IMR-90 (cell line): ENCODE data around the gene CTNNBIP1. TPM values are rescaled to one million over a fixed set of nuclear protein-coding genes. Genes with fewer than 3 reads are reported as not detected.

Experiments
- ATAC-seq: fragments of 200-7000 bp; cut with Tn5 transposase; 2 replicates; pipeline ENCODE4 v1.9.1; 2020; ENCODE audit warnings: low read depth, mild to moderate bottlenecking, moderate library complexity
- BruUV-seq: library from RNA; stranded (reverse); fragments of 400-500 nt; replicated peaks from 2 replicates; lab custom pipeline; 2021; lab: Mats Ljungman, UMichigan
- CTCF ChIA-PET: fragments of 300-600 bp; formaldehyde crosslinking; extraction: SDS; loops from one replicate; lab custom pipeline; 2021; ENCODE audit warnings: antibody characterized with exemption; lab: Yijun Ruan, JAX
- POLR2A ChIA-PET: fragments of 300-600 bp; sonication (Branson Sonifier 250); formaldehyde crosslinking; loops from one replicate; lab custom pipeline; 2022; ENCODE audit warnings: antibody characterized with exemption; ENCODE audit not compliant: unreplicated experiment; lab: Charles Lee
- DNase-seq: peaks from one replicate; pipeline ENCODE4 v3.0.0; 2013
- H2AFZ ChIP-seq: replicated peaks from 2 replicates; pipeline ENCODE3; 2013; ENCODE audit warnings: low read length, mild to moderate bottlenecking; ENCODE audit not compliant: poor library complexity
- H2AK5ac ChIP-seq: 2 replicates; pipeline ENCODE4 v1.6.1; 2013; ENCODE audit warnings: low read depth, low read length, inconsistent platforms
- H2AK9ac ChIP-seq: replicated peaks from 2 replicates; pipeline ENCODE3; 2013; ENCODE audit warnings: mild to moderate bottlenecking, low read depth, low read length, moderate library complexity; ENCODE audit not compliant: poor library complexity
- H2BK120ac ChIP-seq: 2 replicates; pipeline ENCODE4 v1.6.1; 2013; ENCODE audit warnings: low read depth, low read length, inconsistent platforms
- H2BK15ac ChIP-seq: 3 replicates; pipeline ENCODE4 v1.6.1; 2013; ENCODE audit warnings: low read depth, low read length, inconsistent platforms
- H2BK20ac ChIP-seq: 2 replicates; pipeline ENCODE4 v1.6.1; 2013; ENCODE audit warnings: low read depth, mild to moderate bottlenecking, inconsistent platforms, low read length, moderate library complexity
- H2BK5ac ChIP-seq: 2 replicates; pipeline ENCODE4 v1.6.1; 2013; ENCODE audit warnings: mild to moderate bottlenecking, low read depth, low read length, inconsistent platforms; ENCODE audit not compliant: poor library complexity, severe bottlenecking
- H3K14ac ChIP-seq: replicated peaks from 2 replicates; pipeline ENCODE4 v1.6.1; 2013; ENCODE audit warnings: low read depth, low read length, inconsistent platforms
- H3K18ac ChIP-seq: 2 replicates; pipeline ENCODE4 v1.6.1; 2013; ENCODE audit warnings: low read depth, low read length, control low read depth
- H3K23ac ChIP-seq: 2 replicates; pipeline ENCODE4 v1.6.1; 2013; ENCODE audit warnings: low read depth, low read length, inconsistent platforms
- H3K27ac ChIP-seq: 2 replicates; pipeline ENCODE4 v1.5.1; 2013; ENCODE audit warnings: mild to moderate bottlenecking, control low read depth, low read length; ENCODE audit not compliant: insufficient read depth
- H3K27me3 ChIP-seq: 2 replicates; pipeline ENCODE4 v1.6.1; 2013; ENCODE audit warnings: low read length; ENCODE audit not compliant: control insufficient read depth, insufficient read depth
- H3K36me3 ChIP-seq: 2 replicates; pipeline ENCODE4 v1.6.1; 2013; ENCODE audit warnings: low read length, mixed read lengths; ENCODE audit not compliant: control insufficient read depth, insufficient read depth
- H3K4ac ChIP-seq: 2 replicates; pipeline ENCODE4 v1.6.1; 2013; ENCODE audit warnings: low read depth, low read length, inconsistent platforms
- H3K4me1 ChIP-seq: 2 replicates; pipeline ENCODE4 v1.6.1; 2013; ENCODE audit warnings: low read length, mixed read lengths; ENCODE audit not compliant: control insufficient read depth, insufficient read depth
- H3K4me2 ChIP-seq: 2 replicates; pipeline ENCODE4 v1.6.1; 2013; ENCODE audit warnings: low read depth, mild to moderate bottlenecking, control low read depth, low read length, moderate library complexity
- H3K4me3 ChIP-seq: 2 replicates; pipeline ENCODE4 v1.5.1; 2013; ENCODE audit warnings: low read depth, mild to moderate bottlenecking, control low read depth, low read length, moderate library complexity; ENCODE audit not compliant: insufficient read depth
- H3K56ac ChIP-seq: 2 replicates; pipeline ENCODE4 v1.6.1; 2013; ENCODE audit warnings: low read length, inconsistent platforms; ENCODE audit not compliant: insufficient read depth; ENCODE audit errors: extremely low read depth
- H3K79me1 ChIP-seq, 2 experiments: 2 replicates each; pipeline ENCODE4 v1.6.1; 2013; ENCODE audit warnings: low read length in 2 of 2, inconsistent platforms in 1 of 2, low read depth in 1 of 2
- H3K9ac ChIP-seq: 2 replicates; pipeline ENCODE4 v1.6.1; 2013; ENCODE audit warnings: low read depth, low read length, control low read depth
- H3K9me1 ChIP-seq: 2 replicates; pipeline ENCODE4 v1.6.1; 2013; ENCODE audit warnings: low read length, inconsistent platforms; ENCODE audit not compliant: insufficient read depth
- H3K9me3 ChIP-seq: 2 replicates; pipeline ENCODE4 v1.6.1; 2013; ENCODE audit warnings: low read length; ENCODE audit not compliant: control insufficient read depth, insufficient read depth
- H4K20me1 ChIP-seq: 2 replicates; pipeline ENCODE4 v1.6.1; 2013; ENCODE audit warnings: low read length, inconsistent platforms; ENCODE audit not compliant: insufficient read depth
- H4K5ac ChIP-seq: 2 replicates; pipeline ENCODE4 v1.6.1; 2013; ENCODE audit warnings: mild to moderate bottlenecking, low read depth, low read length, control low read depth
- H4K8ac ChIP-seq, 2 experiments: 2 replicates each; pipeline ENCODE4 v1.6.1; 2013; ENCODE audit warnings: low read depth in 2 of 2, low read length in 2 of 2, control low read depth in 1 of 2, inconsistent platforms in 1 of 2
- H4K91ac ChIP-seq: 2 replicates; pipeline ENCODE4 v1.6.1; 2013; ENCODE audit warnings: low read depth, low read length, inconsistent platforms; ENCODE audit not compliant: insufficient read depth
- BHLHE40 ChIP-seq: fragments of 150-350 bp; IDR thresholded peaks from 2 replicates; pipeline ENCODE4 v1.6.1; 2016; ENCODE audit warnings: mild to moderate bottlenecking, low read depth, low read length
- CEBPB ChIP-seq: IDR thresholded peaks from 2 replicates; pipeline ENCODE4 v1.6.1; 2012; ENCODE audit warnings: low read depth, low read length, improper control_type of control experiment
- CTCF ChIP-seq: conservative IDR thresholded peaks from 2 replicates; pipeline ENCODE4 v1.5.1; 2012; ENCODE audit warnings: mild to moderate bottlenecking, low read depth, low read length, improper control_type of control experiment
- ELK1 ChIP-seq: fragments of 150-350 bp; IDR thresholded peaks from 2 replicates; pipeline ENCODE4 v1.6.1; 2016; ENCODE audit warnings: low read depth, mild to moderate bottlenecking, low read length, moderate library complexity, borderline replicate concordance
- FOS ChIP-seq: fragments of 150-350 bp; IDR thresholded peaks from 2 replicates; pipeline ENCODE4 v1.6.1; 2016; ENCODE audit warnings: low read depth, low read length
- MAFK ChIP-seq: IDR thresholded peaks from 2 replicates; pipeline ENCODE4 v1.6.1; 2012; ENCODE audit warnings: low read depth, low read length, improper control_type of control experiment
- MAZ ChIP-seq: IDR thresholded peaks from 2 replicates; pipeline ENCODE4 v1.6.1; 2012; ENCODE audit warnings: low read depth, mild to moderate bottlenecking, low read length, improper control_type of control experiment, moderate library complexity, borderline replicate concordance
- MXI1 ChIP-seq: IDR thresholded peaks from 2 replicates; pipeline ENCODE4 v1.6.1; 2012; ENCODE audit warnings: low read depth, mild to moderate bottlenecking, low read length, moderate library complexity, borderline replicate concordance
- NFE2L2 ChIP-seq: fragments of 150-350 bp; IDR thresholded peaks from 2 replicates; pipeline ENCODE4 v1.6.1; 2016; ENCODE audit warnings: low read depth, mild to moderate bottlenecking, low read length
- POLR2A ChIP-seq: IDR thresholded peaks from 2 replicates; pipeline ENCODE4 v1.6.1; 2012; ENCODE audit warnings: mild to moderate bottlenecking, low read depth, low read length
- RAD21 ChIP-seq: IDR thresholded peaks from 2 replicates; pipeline ENCODE4 v1.6.1; 2012; ENCODE audit warnings: low read length, improper control_type of control experiment
- RCOR1 ChIP-seq: IDR thresholded peaks from 2 replicates; pipeline ENCODE4 v1.6.1; 2012; ENCODE audit warnings: mild to moderate bottlenecking, low read length, improper control_type of control experiment; ENCODE audit not compliant: insufficient replicate concordance
- RFX5 ChIP-seq: IDR thresholded peaks from 2 replicates; pipeline ENCODE4 v1.8.0; 2012; ENCODE audit warnings: low read depth, mild to moderate bottlenecking, low read length, moderate library complexity
- SMC3 ChIP-seq: fragments of 150-350 bp; IDR thresholded peaks from 2 replicates; pipeline ENCODE4 v1.6.1; 2016; ENCODE audit warnings: low read depth, mild to moderate bottlenecking, antibody characterized with exemption, low read length, moderate library complexity
- USF2 ChIP-seq: fragments of 150-350 bp; IDR thresholded peaks from 2 replicates; pipeline ENCODE4 v1.6.1; 2017; ENCODE audit warnings: mild to moderate bottlenecking, antibody characterized with exemption, low read length, low read depth
- WGBS, 2 experiments: methylation state at CpG; one replicate each; pipeline versions ENCODE4 v1.1.5 to v1.1.7; 2013; ENCODE audit warnings: missing lambda C conversion rate in 2 of 2; ENCODE audit not compliant: insufficient read length in 1 of 2; ENCODE audit errors: extremely low coverage in 2 of 2; 5-methylcytosine and 5-hydroxymethylcytosine counted together
- dilution Hi-C: fragments of 300-500 bp; cut with HindIII; formaldehyde crosslinking; loops from one replicate; pipeline ENCODE4 v1.14.3; 2018; ENCODE audit warnings: low sequenced_read_pairs; ENCODE audit not compliant: unreplicated experiment
- in situ Hi-C: fragments of 300-500 bp; cut with MboI; formaldehyde crosslinking; loops from 3 replicates; pipeline ENCODE4 v1.14.3; 2019; ENCODE audit warnings: low sequenced_read_pairs, inconsistent platforms, mixed read lengths
- intact Hi-C: fragments of 100-400 bp; cut with micrococcal nuclease; formaldehyde crosslinking; loops from 2 replicates; pipeline ENCODE4 v1.10.0; 2022
- polyA plus RNA-seq, 3 experiments: library from polyadenylated mRNA; depleted of rRNA; stranded (reverse); fragments of >200 nt; gene quantifications; 2 replicates each; pipeline ENCODE4 v1.2.3, GENCODE V29; 2012; ENCODE audit warnings: low replicate concordance in 1 of 3
- total RNA-seq: library from RNA; depleted of rRNA; stranded (reverse); fragments of >200 nt; gene quantifications from 2 replicates; pipeline ENCODE4 v1.2.3, GENCODE V29; 2012

Gene CTNNBIP1
- total and polyA plus RNA-seq, 2 of the 4 experiments (the other 2 are of a cell fraction), result 24.7 to 28.5 TPM

GRCh38 chr1:9865724-9866123, 44.3 kb downstream of the CTNNBIP1 start:
- BruUV-seq, result no TSS peak
- H3K4ac ChIP-seq, result no peak overlapping the region
- CTCF ChIA-PET, result interaction anchor here (0.9 to 1.6 kb wide), 4 partner anchors 9 to 250 kb away, joined by 3 to 5 read pairs (median 4); no protein-coding TSS in a partner anchor
- no peak overlapping the region; the same call in 1 of the 2 replicates for H2AK5ac ChIP-seq
- H2AFZ ChIP-seq, result peak overlapping the region; percentile 21
- H2BK5ac ChIP-seq, result no peak overlapping the region
- no peak overlapping the region for H4K91ac ChIP-seq
- no peaks in the 10 kb centered on the region; a peak in 1 of 4 replicates for H3K79me1 ChIP-seq
- H3K27ac ChIP-seq, result no peak overlapping the region
- no peak overlapping the region for H3K14ac ChIP-seq
- dilution Hi-C loops, result no loop called here
- POLR2A ChIA-PET, result no interaction called here
- H3K18ac ChIP-seq, result no peak overlapping the region
- H3K9me3 ChIP-seq, result no peaks in the 10 kb centered on the region
- no peak overlapping the region for H3K4me2 ChIP-seq
- no peak overlapping the region for H3K9ac ChIP-seq
- in situ Hi-C loops, result loop anchor here (5.0 to 10.0 kb wide), 3 partner anchors 78 to 233 kb away; no protein-coding TSS in a partner anchor
- no peak for TF ChIP-seq NFE2L2
- TF ChIP-seq POLR2A, result no peak
- no peak for TF ChIP-seq FOS
- TF ChIP-seq MAFK, result no peak
- TF ChIP-seq BHLHE40, result no peak
- no peak for TF ChIP-seq SMC3
- TF ChIP-seq ELK1, result no peak
- no peak for TF ChIP-seq CTCF
- no peak for TF ChIP-seq USF2
- no peak for TF ChIP-seq RFX5
- no peak for TF ChIP-seq RAD21
- no peak for TF ChIP-seq RCOR1
- no peak for TF ChIP-seq CEBPB
- TF ChIP-seq MAZ, result no peak
- TF ChIP-seq MXI1, result no peak
- H3K27me3 ChIP-seq, result no peaks in the 10 kb centered on the region
- no peak overlapping the region for H4K5ac ChIP-seq
- H4K20me1 ChIP-seq, result 0 out of 2 replicates have a peak, but pooled peaks cover 4% of the 10 kb centered on the region
- H4K8ac ChIP-seq, result no peak overlapping the region
- no peak for DNase-seq
- intact Hi-C loops, result no loop called here
- peak overlapping the region; percentile 65 for H2AK9ac ChIP-seq
- H3K4me1 ChIP-seq, result no peaks in the 10 kb centered on the region
- no peak overlapping the region for H2BK20ac ChIP-seq
- H2BK120ac ChIP-seq, result no peak overlapping the region
- no peak for ATAC-seq
- H3K56ac ChIP-seq, result no peak overlapping the region
- H3K4me3 ChIP-seq, result no peak overlapping the region
- H3K9me1 ChIP-seq, result no peaks in the 10 kb centered on the region
- H2BK15ac ChIP-seq, result no peak overlapping the region
- H3K36me3 ChIP-seq, result peaks cover 7% of the 10 kb centered on the region; the same call in 1 of the 2 replicates
- no CpG with 5 or more reads among the region's 2 CpGs for WGBS, 2 experiments
- H3K23ac ChIP-seq, result no peak overlapping the region; the same call in 1 of the 2 replicates
